Nephron progenitor cell (in vitro differentiated cells): ENCODE data around the gene RGL1.

Experiments used
- DNase-seq: peaks from one replicate; pipeline ENCODE4 v3.0.0; 2021
- H3K27ac Mint-ChIP-seq: 2 replicates; pipeline ENCODE4 v1.8.0; 2021; ENCODE audit warnings: mild to moderate bottlenecking, moderate library complexity, mixed read lengths
- H3K27me3 Mint-ChIP-seq: 2 replicates; pipeline ENCODE4 v1.8.0; 2021; ENCODE audit warnings: mild to moderate bottlenecking, low read depth, mixed read lengths; ENCODE audit not compliant: poor library complexity
- H3K36me3 Mint-ChIP-seq: 2 replicates; pipeline ENCODE4 v1.8.0; 2021; ENCODE audit warnings: low read depth, mixed read lengths
- H3K4me1 Mint-ChIP-seq: 2 replicates; pipeline ENCODE4 v1.8.0; 2021; ENCODE audit warnings: mixed read lengths
- H3K4me3 Mint-ChIP-seq: 2 replicates; pipeline ENCODE4 v1.8.0; 2021; ENCODE audit warnings: mild to moderate bottlenecking, moderate library complexity, mixed read lengths
- H3K9me3 Mint-ChIP-seq: 2 replicates; pipeline ENCODE4 v1.8.0; 2021; ENCODE audit warnings: mild to moderate bottlenecking, moderate library complexity, mixed read lengths
- CTCF ChIP-seq: fragments of 200-600 bp; sonication (generic); IDR thresholded peaks from 2 replicates; pipeline ENCODE4 v1.5.0; 2021; ENCODE audit warnings: antibody characterized with exemption

The RGL1 gene

DNA sequence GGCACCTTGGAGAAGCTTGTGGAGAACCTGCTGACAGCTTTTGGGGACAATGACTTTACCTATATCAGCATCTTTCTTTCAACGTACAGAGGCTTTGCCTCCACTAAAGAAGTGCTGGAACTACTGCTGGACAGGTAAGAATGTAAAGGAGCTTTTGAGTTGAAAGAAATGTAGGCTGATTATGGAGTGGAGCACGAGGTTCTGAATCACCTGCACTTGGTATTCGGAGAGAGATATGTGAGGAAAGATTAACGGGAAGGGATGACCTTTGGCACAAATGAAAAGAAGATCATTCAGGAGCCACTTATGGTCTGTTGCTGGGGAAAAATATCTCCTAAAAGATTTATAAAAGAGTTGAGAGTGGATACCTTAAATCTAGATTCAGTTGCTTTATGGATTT, 42.7 kb downstream of the RGL1 start:
- Mint-ChIP-seq H3K36me3 (no peaks in the 10 kb centered on the region), H3K27me3 (no peaks in the 10 kb centered on the region), H3K27ac (peak overlapping the region; percentile 52), H3K4me3 (no peak overlapping the region), H3K4me1 (peaks cover 9% of the 10 kb centered on the region), H3K9me3 (no peaks in the 10 kb centered on the region)
- no peak for TF ChIP-seq CTCF
- no peak for DNase-seq

DNA sequence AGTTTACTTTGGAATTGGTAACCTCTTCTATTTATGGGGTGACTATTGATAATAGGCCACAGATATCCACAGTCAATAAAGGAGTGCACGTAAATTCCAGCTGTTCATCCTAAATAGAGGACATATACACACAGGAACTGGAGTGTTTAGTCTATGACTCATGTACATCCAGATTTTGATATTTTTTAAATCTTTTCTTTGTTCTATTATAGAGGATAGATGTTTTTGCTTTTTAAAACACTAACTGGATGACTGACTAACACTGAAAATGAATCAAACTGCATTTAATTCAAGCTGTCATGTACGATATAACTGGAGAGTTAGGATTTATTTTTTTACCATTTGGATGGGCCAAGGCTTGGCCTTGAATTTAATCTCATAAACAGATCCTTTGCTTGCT, 45.9 kb downstream of the RGL1 start:
- TF ChIP-seq CTCF = no peak
- H3K27ac Mint-ChIP-seq = no peak overlapping the region

GRCh38 chr1:183859119-183859518, 54.2 kb downstream of the RGL1 start:
- no peak overlapping the region for H3K4me3 Mint-ChIP-seq
- H3K9me3 Mint-ChIP-seq = no peaks in the 10 kb centered on the region
- no peak for DNase-seq
- H3K27ac Mint-ChIP-seq = peak overlapping the region; percentile 9
- H3K4me1 Mint-ChIP-seq = peaks cover 27% of the 10 kb centered on the region
- peaks cover 4% of the 10 kb centered on the region for H3K27me3 Mint-ChIP-seq
- TF ChIP-seq CTCF = no peak
- H3K36me3 Mint-ChIP-seq = peaks cover 4% of the 10 kb centered on the region

More for the DNA sequence above, 45.9 kb downstream of the RGL1 start:
- Mint-ChIP-seq H3K9me3 (no peaks in the 10 kb centered on the region), H3K4me3 (no peak overlapping the region), H3K36me3 (peaks cover 3% of the 10 kb centered on the region), H3K4me1 (peaks cover 11% of the 10 kb centered on the region), H3K27me3 (no peaks in the 10 kb centered on the region)
- no peak for DNase-seq

GRCh38 chr1:183859831-183860230, 54.9 kb downstream of the RGL1 start:
- Mint-ChIP-seq H3K27ac (no peak overlapping the region), H3K36me3 (peaks cover 4% of the 10 kb centered on the region), H3K9me3 (no peaks in the 10 kb centered on the region), H3K4me3 (no peak overlapping the region), H3K27me3 (peaks cover 4% of the 10 kb centered on the region), H3K4me1 (peaks cover 27% of the 10 kb centered on the region)
- TF ChIP-seq CTCF = no peak
- no peak for DNase-seq

GRCh38 chr1:183862967-183863366, 58.0 kb downstream of the RGL1 start:
- H3K9me3 Mint-ChIP-seq = no peaks in the 10 kb centered on the region
- H3K27ac Mint-ChIP-seq = peak overlapping the region; percentile 24
- DNase-seq = no peak
- H3K4me1 Mint-ChIP-seq = peaks cover 15% of the 10 kb centered on the region
- H3K36me3 Mint-ChIP-seq = no peaks in the 10 kb centered on the region
- peaks cover 4% of the 10 kb centered on the region for H3K27me3 Mint-ChIP-seq
- TF ChIP-seq CTCF = no peak
- H3K4me3 Mint-ChIP-seq = no peak overlapping the region

- no peak for DNase-seq
- peaks cover 14% of the 10 kb centered on the region for H3K4me1 Mint-ChIP-seq
- peaks cover 4% of the 10 kb centered on the region for H3K27me3 Mint-ChIP-seq
- H3K36me3 Mint-ChIP-seq = no peaks in the 10 kb centered on the region
- H3K9me3 Mint-ChIP-seq = no peaks in the 10 kb centered on the region
- TF ChIP-seq CTCF = no peak
- H3K27ac Mint-ChIP-seq = no peak overlapping the region
- no peak overlapping the region for H3K4me3 Mint-ChIP-seq
These were observed 58.9 kb downstream of the RGL1 start for GRCh38 chr1:183863852-183864251.
